Fibroblast of mammary gland (primary cell): ENCODE measurements around the gene CALU.
A peak's percentile ranks its signal among the peaks of the same experiment; 100 is the strongest.

Experiments
- DNase-seq: peaks from one replicate; pipeline ENCODE4 v3.0.0-alpha.2; 2010; ENCODE audit warnings: low read depth
- H3K4me3 ChIP-seq: 2 replicates; pipeline ENCODE4 v1.5.1; 2011; ENCODE audit warnings: low read depth, mild to moderate bottlenecking, low read length, moderate library complexity; ENCODE audit not compliant: control insufficient read depth
- CTCF ChIP-seq: conservative IDR thresholded peaks from 2 replicates; pipeline ENCODE4 v1.5.1; 2011; ENCODE audit warnings: low read depth, low read length, inconsistent platforms; ENCODE audit not compliant: control insufficient read depth, insufficient read depth

Gene CALU

DNA sequence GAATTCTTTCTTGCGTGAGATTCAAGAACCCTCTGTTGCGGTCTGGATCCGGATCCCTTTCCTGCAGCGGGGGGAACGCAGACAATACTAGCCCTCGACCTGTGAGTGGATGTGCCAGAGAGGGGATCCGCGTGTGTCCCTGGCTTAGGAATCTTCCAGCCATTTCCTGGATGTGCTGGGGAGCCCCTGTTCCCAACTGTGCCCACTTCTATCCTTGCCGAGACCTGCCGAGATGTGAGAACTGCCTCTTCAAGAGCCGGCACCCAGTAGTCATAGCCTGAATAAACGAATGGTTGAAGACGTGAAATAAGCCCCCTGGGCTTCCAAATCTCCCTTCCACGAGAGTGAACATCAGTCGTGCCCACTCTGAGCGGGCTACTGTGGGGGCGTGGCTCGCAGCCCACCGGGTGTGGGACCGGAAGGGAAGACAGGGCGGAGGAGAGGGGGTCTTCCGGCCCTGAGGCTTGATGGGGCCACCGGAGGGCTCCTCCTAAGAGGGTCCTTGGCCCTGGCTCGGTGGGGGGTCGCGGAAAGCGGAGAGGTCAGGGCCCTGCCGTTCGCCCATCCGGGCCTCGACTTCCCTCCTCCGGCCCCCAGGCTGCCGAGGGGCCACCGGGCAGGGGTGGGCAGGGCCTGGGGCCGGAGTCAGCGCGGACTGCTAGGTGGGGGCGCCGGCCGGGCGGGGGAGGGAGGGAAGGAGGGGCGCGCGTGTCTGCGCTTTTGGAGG lies 51.3 kb downstream of the CALU start:
- peak overlapping the region; percentile 72 for H3K4me3 ChIP-seq
- DNase-seq = no peak
- no peak for TF ChIP-seq CTCF

- no peak for TF ChIP-seq CTCF
- DNase-seq = peak; percentile 30
Measured at GRCh38 chr7:128791121-128791971, 52.2 kb downstream of the CALU start, which contains the start of gene CCDC136. Gene CCDC136, plus strand, starts transcription at chr7:128791968. Its CDS starts 444 bp downstream, at chr7:128792412.

GRCh38 chr7:128791972-128792327 lies 52.8 kb downstream of the CALU start:
- no peak for DNase-seq
- no peak for TF ChIP-seq CTCF
- H3K4me3 ChIP-seq = peak overlapping the region; percentile 74

More at GRCh38 chr7:128791121-128791971, 52.2 kb downstream of the CALU start, which contains the start of gene CCDC136:
- H3K4me3 ChIP-seq = peak within 1 kb of the TSS; percentile 74

DNA sequence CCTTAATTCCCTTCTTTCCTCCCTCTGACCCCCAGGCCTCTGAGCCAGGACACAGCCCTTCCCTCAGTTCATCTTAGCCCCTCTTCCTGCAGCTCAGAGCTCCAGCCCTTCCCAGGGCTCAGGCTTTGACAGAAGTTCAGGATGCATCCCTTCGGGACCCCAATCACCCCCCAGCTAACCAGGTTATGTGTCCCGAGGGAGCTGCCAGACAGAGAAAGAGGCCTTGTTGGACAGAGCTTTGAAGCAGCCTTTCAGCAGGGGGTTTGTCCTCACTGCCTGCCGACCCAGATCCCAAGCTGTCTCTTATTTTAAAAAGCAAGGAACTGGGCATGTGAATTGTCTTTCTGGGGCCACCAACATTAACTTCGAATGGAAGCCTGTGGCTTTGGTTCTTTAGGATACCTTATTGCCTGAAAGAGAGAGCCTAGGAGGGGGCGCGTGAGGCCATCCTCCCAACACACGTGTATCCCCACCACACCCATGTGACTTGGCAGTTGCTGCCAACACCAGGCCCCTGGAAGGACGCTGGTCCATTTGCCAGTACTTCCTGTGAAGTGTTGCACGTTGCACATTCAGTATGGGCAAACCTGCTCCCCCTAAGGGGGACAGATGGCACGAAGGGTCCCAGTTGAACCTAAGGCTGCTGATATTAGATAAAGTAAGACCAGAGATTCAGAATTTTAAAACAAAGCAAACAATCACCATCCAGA lies 53.5 kb downstream of the CALU start:
- no peak for TF ChIP-seq CTCF
- no peak overlapping the region for H3K4me3 ChIP-seq
- no peak for DNase-seq

DNA sequence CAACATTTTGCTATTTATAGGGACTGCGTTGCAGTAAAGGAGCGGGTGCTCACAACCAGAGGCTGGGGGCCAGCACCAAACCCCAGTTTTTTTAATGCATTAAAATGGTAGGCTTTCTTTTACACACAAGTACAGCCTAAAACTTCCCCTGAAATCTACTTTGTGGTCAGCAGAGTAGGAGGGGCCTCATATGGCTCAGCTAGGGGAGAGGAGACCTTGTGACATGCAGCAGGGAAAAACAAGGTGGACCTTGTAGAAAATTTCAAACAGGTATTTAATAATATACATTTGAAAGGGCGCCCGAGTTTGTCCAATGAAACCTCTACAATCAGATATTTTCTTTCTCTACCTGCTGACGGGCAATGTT lies 54.0 kb downstream of the CALU start:
- no peak overlapping the region for H3K4me3 ChIP-seq
- no peak for TF ChIP-seq CTCF
- no peak for DNase-seq

GRCh38 chr7:128794020-128794419 lies 54.9 kb downstream of the CALU start:
- peak; percentile 3 for TF ChIP-seq CTCF
- no peak for DNase-seq
- no peak overlapping the region for H3K4me3 ChIP-seq
